Activated B cell treated with CpG ODN at 0.5 μM for 24 hours (primary cell): ENCODE measurements around the gene TRIL. TPM values are rescaled to one million over a fixed set of nuclear protein-coding genes. Genes with fewer than 3 reads are reported as not detected.

ENCODE experiments used
- ATAC-seq: fragments of 200-7000 bp; cut with Tn5 transposase; one replicate; pipeline ENCODE4 v1.10.0; 2021; ENCODE audit warnings: low read depth, mild to moderate bottlenecking, moderate library complexity
- CTCF ChIA-PET: fragments of 350-600 bp; sonication (Branson Sonifier 250); formaldehyde crosslinking; loops from one replicate; lab custom pipeline; 2021; ENCODE audit warnings: antibody characterized with exemption; lab: Charles Lee
- POLR2A ChIA-PET: fragments of 350-600 bp; sonication (Branson Sonifier 250); formaldehyde crosslinking; loops from one replicate; lab custom pipeline; 2021; ENCODE audit warnings: antibody characterized with exemption; lab: Charles Lee
- DNase-seq: peaks from one replicate; pipeline ENCODE4 v3.0.0; 2022
- H3K27ac Mint-ChIP-seq: one replicate; pipeline ENCODE4 v1.8.0; 2020; ENCODE audit warnings: mixed read lengths
- H3K27me3 Mint-ChIP-seq: one replicate; pipeline ENCODE4 v1.8.0; 2021; ENCODE audit warnings: mixed read lengths
- H3K36me3 Mint-ChIP-seq: one replicate; pipeline ENCODE4 v1.8.0; 2021; ENCODE audit warnings: low read depth, mixed read lengths
- H3K4me1 Mint-ChIP-seq: one replicate; pipeline ENCODE4 v1.8.0; 2021; ENCODE audit warnings: mixed read lengths
- H3K4me3 Mint-ChIP-seq: one replicate; pipeline ENCODE4 v1.8.0; 2020; ENCODE audit warnings: mild to moderate bottlenecking, mixed read lengths
- H3K9me3 Mint-ChIP-seq: one replicate; pipeline ENCODE4 v1.8.0; 2020; ENCODE audit warnings: mixed read lengths
- CTCF ChIP-seq: fragments of 200-600 bp; IDR thresholded peaks from one replicate; pipeline ENCODE4 v1.8.0; 2022; ENCODE audit warnings: antibody characterized with exemption, mild to moderate bottlenecking
- intact Hi-C: fragments of 100-400 bp; cut with micrococcal nuclease; formaldehyde crosslinking; loops from one replicate; pipeline ENCODE4 v1.15.1; 2024
- total RNA-seq: library from RNA; stranded (reverse); gene quantifications from 2 replicates; pipeline ENCODE4 v1.2.3, GENCODE V29; 2022

TRIL gene
- total RNA-seq, 1 donor from 2014 or later: not detected

- no peak for TF ChIP-seq CTCF
- ATAC-seq: no peak
- no peak overlapping the region for H3K4me3 Mint-ChIP-seq
- H3K27me3 Mint-ChIP-seq: peaks cover 34% of the 10 kb centered on the region
- H3K4me1 Mint-ChIP-seq: no peaks in the 10 kb centered on the region
- ChIA-PET POLR2A (no interaction called here), CTCF (no interaction called here)
- H3K9me3 Mint-ChIP-seq: no peaks in the 10 kb centered on the region
- H3K36me3 Mint-ChIP-seq: no peaks in the 10 kb centered on the region
- DNase-seq: no peak
- no peak overlapping the region for H3K27ac Mint-ChIP-seq
- intact Hi-C loops: no loop called here
These were observed 16.0 kb downstream of the TRIL start for GRCh38 chr7:28942168-28942567.

- no peak for DNase-seq
- Mint-ChIP-seq H3K4me3 (no peak overlapping the region), H3K27me3 (peaks cover 31% of the 10 kb centered on the region), H3K36me3 (no peaks in the 10 kb centered on the region), H3K9me3 (no peaks in the 10 kb centered on the region), H3K4me1 (no peaks in the 10 kb centered on the region), H3K27ac (no peak overlapping the region)
- TF ChIP-seq CTCF: no peak
- POLR2A ChIA-PET: no interaction called here
- CTCF ChIA-PET: no interaction called here
- intact Hi-C loops: no loop called here
- no peak for ATAC-seq
These were observed 16.5 kb downstream of the TRIL start for GRCh38 chr7:28941633-28942032.

- DNase-seq (no peak), ATAC-seq (no peak)
- no peak for TF ChIP-seq CTCF
- ChIA-PET POLR2A (no interaction called here), CTCF (interaction anchor here (0.7 to 3.1 kb wide), 3 partner anchors 14 to 468 kb away, joined by 3 to 12 read pairs (median 3); no protein-coding TSS in a partner anchor)
- Mint-ChIP-seq H3K36me3 (no peaks in the 10 kb centered on the region), H3K27ac (no peak overlapping the region), H3K4me3 (no peak overlapping the region), H3K27me3 (peaks cover 27% of the 10 kb centered on the region), H3K4me1 (no peaks in the 10 kb centered on the region), H3K9me3 (no peaks in the 10 kb centered on the region)
- intact Hi-C loops: no loop called here
These were observed 17.3 kb downstream of the TRIL start for GRCh38 chr7:28940741-28941384.

GRCh38 chr7:28939844-28940544 lies 18.1 kb downstream of the TRIL start:
- CTCF ChIA-PET: interaction anchor here (1.0 to 3.1 kb wide), 3 partner anchors 13 to 469 kb away, joined by 3 to 12 read pairs (median 8); no protein-coding TSS in a partner anchor
- no peak for TF ChIP-seq CTCF
- DNase-seq (no peak), ATAC-seq (no peak)
- no peaks in the 10 kb centered on the region for H3K4me1 Mint-ChIP-seq
- intact Hi-C loops: no loop called here
- no peak overlapping the region for H3K4me3 Mint-ChIP-seq
- H3K9me3 Mint-ChIP-seq: no peaks in the 10 kb centered on the region
- H3K27me3 Mint-ChIP-seq: peaks cover 32% of the 10 kb centered on the region
- POLR2A ChIA-PET: interaction anchor here (0.6 kb wide), 1 partner anchor 259 kb away, joined by 7 read pairs; no protein-coding TSS in a partner anchor
- H3K27ac Mint-ChIP-seq: no peak overlapping the region
- H3K36me3 Mint-ChIP-seq: no peaks in the 10 kb centered on the region

GRCh38 chr7:28939367-28939766 lies 18.8 kb downstream of the TRIL start:
- Mint-ChIP-seq H3K36me3 (no peaks in the 10 kb centered on the region), H3K27me3 (peaks cover 33% of the 10 kb centered on the region), H3K27ac (no peak overlapping the region), H3K9me3 (no peaks in the 10 kb centered on the region), H3K4me3 (no peak overlapping the region), H3K4me1 (no peaks in the 10 kb centered on the region)
- ATAC-seq (no peak), DNase-seq (no peak)
- POLR2A ChIA-PET: interaction anchor here (0.6 kb wide), 1 partner anchor 259 kb away, joined by 7 read pairs; no protein-coding TSS in a partner anchor
- intact Hi-C loops: no loop called here
- CTCF ChIA-PET: interaction anchor here (2.5 to 3.1 kb wide), 2 partner anchors 13 to 18 kb away, joined by 8 to 12 read pairs; no protein-coding TSS in a partner anchor
- TF ChIP-seq CTCF: no peak
